A673 (cell line): ENCODE measurements around the gene SMTN. TPM values are rescaled to one million over a fixed set of nuclear protein-coding genes. Genes with fewer than 3 reads are reported as not detected.
"Not testable (repeated sequence)": the region's sequence is repeated elsewhere in the genome, so short reads cannot be mapped to it uniquely, and the experiment has no call there.

ENCODE experiments used
- BruUV-seq: library from RNA; stranded (reverse); fragments of 400-500 nt; replicated peaks from 2 replicates; lab custom pipeline; 2021; lab: Mats Ljungman, UMichigan
- CTCF ChIA-PET: fragments of 300-600 bp; sonication (Branson Sonifier 250); formaldehyde crosslinking; loops from one replicate; lab custom pipeline; 2022; ENCODE audit warnings: antibody characterized with exemption; lab: Charles Lee
- POLR2A ChIA-PET: fragments of 300-600 bp; sonication (Branson Sonifier 250); formaldehyde crosslinking; loops from one replicate; lab custom pipeline; 2022; ENCODE audit warnings: antibody characterized with exemption; ENCODE audit not compliant: low non-redundant PET; lab: Charles Lee
- DNase-seq: peaks from one replicate; pipeline ENCODE4 v3.0.0-alpha.2; 2015; ENCODE audit warnings: low spot score
- H3K27ac ChIP-seq: fragments of 200-600 bp; sonication (generic); 2 replicates; pipeline ENCODE4 v1.5.1; 2016; ENCODE audit warnings: mixed run types, low read depth, mild to moderate bottlenecking, mixed read lengths, antibody characterized with exemption, low read length; ENCODE audit not compliant: poor library complexity, severe bottlenecking
- H3K27me3 ChIP-seq: fragments of 200-600 bp; sonication (generic); replicated peaks from 2 replicates; pipeline ENCODE4 v1.6.1; 2017; ENCODE audit warnings: mixed run types, low read depth, mild to moderate bottlenecking, mixed read lengths, antibody characterized with exemption, low read length; ENCODE audit not compliant: insufficient read depth, poor library complexity
- H3K36me3 ChIP-seq: fragments of 200-600 bp; sonication (generic); 2 replicates; pipeline ENCODE4 v1.6.1; 2016; ENCODE audit warnings: mixed run types, mild to moderate bottlenecking, mixed read lengths, antibody characterized with exemption, low read length; ENCODE audit not compliant: insufficient read depth, poor library complexity, severe bottlenecking
- H3K4me1 ChIP-seq: fragments of 200-600 bp; sonication (generic); 2 replicates; pipeline ENCODE4 v1.6.1; 2017; ENCODE audit warnings: mixed run types, mild to moderate bottlenecking, mixed read lengths, antibody characterized with exemption, low read length; ENCODE audit not compliant: insufficient read depth, poor library complexity, severe bottlenecking
- H3K4me3 ChIP-seq: fragments of 200-600 bp; sonication (generic); 2 replicates; pipeline ENCODE4 v1.5.1; 2016; ENCODE audit warnings: low read depth, mixed run types, mild to moderate bottlenecking, mixed read lengths, low read length; ENCODE audit not compliant: poor library complexity, severe bottlenecking
- H3K9me3 ChIP-seq: fragments of 200-600 bp; sonication (generic); 2 replicates; pipeline ENCODE4 v1.6.1; 2016; ENCODE audit warnings: mixed run types, low read depth, mild to moderate bottlenecking, mixed read lengths, antibody characterized with exemption, low read length; ENCODE audit not compliant: poor library complexity, severe bottlenecking
- CTCF ChIP-seq: fragments of 300-800, 200-600 bp; sonication (generic); conservative IDR thresholded peaks from 2 replicates; pipeline ENCODE4 v1.5.1; 2017; ENCODE audit warnings: low read depth, mild to moderate bottlenecking, antibody characterized with exemption, low read length, moderate library complexity, mixed read lengths
- EZH2 ChIP-seq: fragments of 200-600 bp; sonication (generic); IDR thresholded peaks from 2 replicates; pipeline ENCODE4 v1.6.1; 2017; ENCODE audit warnings: borderline replicate concordance, low read depth, mild to moderate bottlenecking, mixed read lengths, antibody characterized with exemption, low read length; ENCODE audit not compliant: poor library complexity, severe bottlenecking
- intact Hi-C: fragments of 100-400 bp; cut with micrococcal nuclease; formaldehyde crosslinking; loops from one replicate; pipeline ENCODE4 v1.10.0; 2022; ENCODE audit not compliant: unreplicated experiment
- total RNA-seq: library from RNA; stranded (reverse); gene quantifications from 2 replicates; pipeline ENCODE4 v1.2.3, GENCODE V29; 2021

The SMTN gene
- total RNA-seq, 1 experiment from 2014 or later: 40.0 TPM

DNA sequence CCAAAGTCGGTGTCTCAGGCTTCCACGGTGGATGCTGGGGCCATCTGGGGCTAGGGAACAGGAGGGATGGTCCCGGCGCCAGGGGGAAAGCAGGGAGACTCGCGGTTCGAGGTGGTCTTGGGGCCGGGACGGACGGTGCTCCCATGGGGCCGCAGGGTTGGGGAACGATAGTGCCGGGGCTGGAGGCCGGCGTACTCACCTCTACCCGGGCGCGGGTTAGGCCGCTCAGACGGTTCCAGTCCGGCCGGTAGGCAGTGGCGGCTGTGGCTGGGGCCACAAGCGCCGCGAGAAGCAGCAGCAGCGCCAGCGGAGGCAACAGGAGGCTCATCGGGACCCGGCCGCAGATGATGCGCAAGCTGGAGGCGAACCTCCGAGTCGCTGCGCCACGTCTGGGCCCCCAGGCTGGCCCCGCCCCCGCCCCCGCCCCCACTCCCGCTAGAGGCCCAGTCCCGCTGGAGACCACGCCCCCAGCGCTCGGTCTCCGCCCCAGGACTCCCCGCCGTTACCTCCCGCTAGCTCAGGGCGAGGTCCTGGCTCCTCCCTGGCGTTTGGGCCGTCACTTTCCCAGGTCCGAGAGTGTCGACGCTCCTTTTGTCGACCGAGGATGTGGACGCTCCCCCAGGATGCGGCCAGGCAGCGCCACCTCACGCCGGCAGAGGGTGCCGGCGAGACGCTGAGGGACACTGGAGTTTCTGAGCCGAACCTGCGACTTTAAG lies 26.2 kb downstream of the SMTN start, which contains the start of gene SELENOM:
Gene SELENOM, minus strand, starts transcription at position 391 of the 716 bp plus-strand sequence. Its CDS starts 63 bp downstream, at position 328.
- peak; percentile 94 for DNase-seq
- TF ChIP-seq EZH2: no peak
- TF ChIP-seq CTCF: peak; percentile 98
- Histone ChIP-seq H3K4me3 (peak within 1 kb of the TSS; percentile 57), H3K9me3 (no peaks in the 10 kb centered on the region), H3K36me3 (no peaks in the 10 kb centered on the region), H3K4me1 (peaks cover 4% of the 10 kb centered on the region), H3K27me3 (no peaks in the 10 kb centered on the region), H3K27ac (peak within 1 kb of the TSS; percentile 14)
- no TSS peak for BruUV-seq
- ChIA-PET POLR2A (no interaction called here), CTCF (interaction anchor here (0.6 to 1.9 kb wide), 9 partner anchors 13 to 325 kb away, joined by 3 to 8 read pairs (median 4); partner anchors contain the start of gene PLA2G3)
- intact Hi-C loops: loop anchor here (1.0 to 5.0 kb wide), 3 partner anchors 42 to 185 kb away; partner anchors contain the start of gene PIK3IP1

DNA sequence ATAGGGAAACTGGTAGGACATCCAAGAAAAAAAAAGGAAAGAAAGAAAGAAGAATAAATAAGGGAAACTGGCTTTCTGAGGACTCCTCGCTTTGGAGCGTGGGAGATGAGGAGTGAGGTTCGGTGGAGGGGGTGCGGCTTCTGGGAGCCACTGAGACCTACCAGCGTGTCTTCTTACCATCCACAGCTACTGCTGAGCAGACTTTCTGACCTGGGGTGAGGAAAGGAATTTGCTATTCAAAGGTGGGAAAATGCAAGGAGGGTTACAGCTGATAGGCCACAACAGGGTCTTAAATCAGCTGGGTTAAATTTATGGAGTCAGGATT lies 26.7 kb downstream of the SMTN start:
- H3K27ac ChIP-seq: peak overlapping the region; percentile 14
- no TSS peak for BruUV-seq
- CTCF ChIA-PET: interaction anchor here (0.7 to 1.9 kb wide), 5 partner anchors 14 to 163 kb away, joined by 3 to 8 read pairs (median 5); no protein-coding TSS in a partner anchor
- intact Hi-C loops: loop anchor here (1.0 to 5.0 kb wide), 3 partner anchors 41 to 184 kb away; partner anchors contain the start of gene PIK3IP1
- TF ChIP-seq CTCF (no peak), EZH2 (no peak)
- peak overlapping the region; percentile 57 for H3K4me3 ChIP-seq
- no peaks in the 10 kb centered on the region for H3K36me3 ChIP-seq
- DNase-seq: no peak
- peaks cover 4% of the 10 kb centered on the region for H3K4me1 ChIP-seq
- POLR2A ChIA-PET: no interaction called here
- H3K9me3 ChIP-seq: no peaks in the 10 kb centered on the region
- no peaks in the 10 kb centered on the region for H3K27me3 ChIP-seq

- H3K27me3 ChIP-seq, H3K9me3 ChIP-seq, H3K36me3 ChIP-seq, intact Hi-C loops, CTCF ChIA-PET, BruUV-seq, POLR2A ChIA-PET, H3K4me3 ChIP-seq, H3K4me1 ChIP-seq, H3K27ac ChIP-seq, DNase-seq: not testable (repeated sequence)
Measured at GRCh38 chr22:31112547-31113091, 31.5 kb downstream of the SMTN start.
